ENCODE results near the gene SVOP.

Gene SVOP

DNA sequence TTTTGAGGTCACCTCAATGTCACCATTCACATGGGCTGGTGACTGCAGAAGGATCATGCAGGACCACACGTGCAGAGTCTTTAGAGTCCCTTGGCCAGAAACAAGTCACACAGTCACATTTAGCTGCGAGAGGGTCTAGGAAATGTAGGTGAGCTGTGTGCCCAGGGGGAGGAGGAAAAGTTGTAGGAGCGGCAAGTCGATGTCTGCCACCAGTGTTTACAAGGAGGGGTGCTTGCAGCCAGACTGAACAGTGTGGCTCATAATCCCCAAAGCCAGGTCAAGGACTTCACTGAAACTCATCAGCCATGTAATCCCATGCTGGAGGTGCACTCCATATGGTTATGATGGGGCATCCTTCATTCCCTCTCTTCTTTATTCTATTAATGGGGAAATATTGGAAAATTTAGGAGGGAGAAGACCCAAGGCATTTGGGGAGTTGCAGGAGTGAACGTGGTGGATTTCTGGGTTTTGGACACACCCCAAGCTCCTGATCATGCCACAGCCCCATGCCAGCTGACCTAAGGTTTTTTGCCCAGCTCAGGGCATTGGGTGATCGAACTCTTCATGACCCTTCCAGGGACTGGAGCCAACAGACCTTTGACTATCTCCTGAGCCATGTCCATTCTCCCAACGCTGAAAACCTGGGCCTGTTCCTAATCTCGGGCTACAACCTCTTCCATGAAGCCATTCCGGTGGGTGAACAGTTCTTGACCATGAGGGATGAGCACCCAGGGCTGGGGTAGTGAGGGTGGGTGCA is 133.8 kb downstream of the SVOP start:
- TF ChIP-seq, protein P1, sequence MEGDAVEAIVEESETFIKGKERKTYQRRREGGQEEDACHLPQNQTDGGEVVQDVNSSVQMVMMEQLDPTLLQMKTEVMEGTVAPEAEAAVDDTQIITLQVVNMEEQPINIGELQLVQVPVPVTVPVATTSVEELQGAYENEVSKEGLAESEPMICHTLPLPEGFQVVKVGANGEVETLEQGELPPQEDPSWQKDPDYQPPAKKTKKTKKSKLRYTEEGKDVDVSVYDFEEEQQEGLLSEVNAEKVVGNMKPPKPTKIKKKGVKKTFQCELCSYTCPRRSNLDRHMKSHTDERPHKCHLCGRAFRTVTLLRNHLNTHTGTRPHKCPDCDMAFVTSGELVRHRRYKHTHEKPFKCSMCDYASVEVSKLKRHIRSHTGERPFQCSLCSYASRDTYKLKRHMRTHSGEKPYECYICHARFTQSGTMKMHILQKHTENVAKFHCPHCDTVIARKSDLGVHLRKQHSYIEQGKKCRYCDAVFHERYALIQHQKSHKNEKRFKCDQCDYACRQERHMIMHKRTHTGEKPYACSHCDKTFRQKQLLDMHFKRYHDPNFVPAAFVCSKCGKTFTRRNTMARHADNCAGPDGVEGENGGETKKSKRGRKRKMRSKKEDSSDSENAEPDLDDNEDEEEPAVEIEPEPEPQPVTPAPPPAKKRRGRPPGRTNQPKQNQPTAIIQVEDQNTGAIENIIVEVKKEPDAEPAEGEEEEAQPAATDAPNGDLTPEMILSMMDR (IDR thresholded peaks at IDR 0.05; ENCODE audit: low read depth, low read length), result no peak
- no peaks in the 10 kb centered on the region for H3K4me1 ChIP-seq
- H3K4me3 ChIP-seq (ENCODE audit: low read depth, low read length), result no peak overlapping the region
- no peaks in the 10 kb centered on the region for H3K9me3 ChIP-seq
- no peaks in the 10 kb centered on the region for H3K36me3 ChIP-seq
- no peaks in the 10 kb centered on the region for H3K27me3 ChIP-seq
- no peak for DNase-seq

DNA sequence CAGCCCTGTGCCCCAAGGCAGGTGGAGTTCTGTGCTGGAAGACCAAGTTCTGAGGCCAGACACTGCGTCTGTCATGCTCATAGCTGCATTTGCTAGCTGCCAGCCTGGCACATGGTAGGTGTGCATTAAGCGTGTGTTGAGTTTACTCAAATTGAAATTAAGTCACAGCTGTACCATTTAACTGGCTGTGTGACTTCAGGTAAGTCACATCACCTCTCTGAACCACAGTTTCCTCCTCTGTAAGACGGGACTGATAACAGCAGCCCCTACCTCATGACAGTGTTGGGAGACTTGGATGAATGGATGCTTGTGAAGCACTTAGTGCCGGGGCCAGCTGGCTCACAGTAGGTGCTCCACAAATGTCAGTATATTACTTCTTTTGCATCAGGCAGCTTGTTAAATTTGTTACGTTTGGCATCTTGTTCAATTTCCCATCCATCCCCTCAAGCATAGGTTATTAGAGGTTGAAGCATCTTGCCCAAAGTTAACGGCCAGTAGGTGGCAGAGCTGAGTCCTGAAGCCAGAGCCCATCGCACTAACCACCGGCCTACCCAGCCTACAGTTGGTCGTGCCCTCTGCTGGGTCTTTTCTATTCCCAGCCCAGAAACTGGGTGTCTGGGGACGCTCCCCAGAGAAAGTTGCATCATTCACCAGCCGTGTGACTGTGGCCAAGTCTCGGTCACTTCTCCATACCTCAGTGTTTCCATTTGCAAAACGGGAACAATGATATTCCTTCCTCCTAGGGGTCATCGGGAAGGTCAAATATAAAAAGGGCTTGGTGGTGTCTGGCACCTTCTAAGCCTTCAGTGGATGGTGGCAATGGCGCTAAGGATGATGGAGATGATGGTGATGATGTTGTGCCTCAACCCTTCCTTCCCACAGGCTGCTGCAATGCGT is 136.5 kb downstream of the SVOP start:
- Histone ChIP-seq H3K27me3 (no peaks in the 10 kb centered on the region), H3K4me3 (ENCODE audit: low read depth, low read length) (no peak overlapping the region), H3K9me3 (no peaks in the 10 kb centered on the region), H3K4me1 (no peaks in the 10 kb centered on the region), H3K36me3 (no peaks in the 10 kb centered on the region)
- peak; percentile 63 for DNase-seq
- TF ChIP-seq, protein P1 (IDR thresholded peaks at IDR 0.05; ENCODE audit: low read depth, low read length), result peak; percentile 78

DNA sequence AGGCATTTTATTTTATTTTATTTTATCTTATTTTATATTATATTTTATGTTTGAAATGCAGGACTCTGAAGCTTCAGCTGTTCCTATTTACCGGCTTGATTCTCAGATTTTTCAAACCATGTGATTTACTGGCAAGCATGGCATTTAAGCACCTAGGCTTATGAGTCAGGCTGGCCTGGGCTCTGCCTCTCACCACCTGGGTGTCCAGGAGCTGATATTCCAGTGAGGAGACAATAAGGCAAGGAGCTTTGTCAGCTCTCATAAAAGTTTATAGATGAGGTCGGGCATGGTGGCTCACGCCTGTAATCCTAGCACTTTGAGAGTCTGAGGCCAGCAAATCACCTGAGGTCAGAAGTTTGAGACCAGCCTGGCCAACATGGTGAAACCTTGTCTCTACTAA is 138.9 kb downstream of the SVOP start:
- H3K4me3 ChIP-seq (ENCODE audit: low read depth, low read length), result no peak overlapping the region
- H3K9me3 ChIP-seq, result no peaks in the 10 kb centered on the region
- no peaks in the 10 kb centered on the region for H3K36me3 ChIP-seq
- DNase-seq, result no peak
- no peaks in the 10 kb centered on the region for H3K27me3 ChIP-seq
- H3K4me1 ChIP-seq, result no peaks in the 10 kb centered on the region
- TF ChIP-seq, protein P1 (IDR thresholded peaks at IDR 0.05; ENCODE audit: low read depth, low read length), result no peak

DNA sequence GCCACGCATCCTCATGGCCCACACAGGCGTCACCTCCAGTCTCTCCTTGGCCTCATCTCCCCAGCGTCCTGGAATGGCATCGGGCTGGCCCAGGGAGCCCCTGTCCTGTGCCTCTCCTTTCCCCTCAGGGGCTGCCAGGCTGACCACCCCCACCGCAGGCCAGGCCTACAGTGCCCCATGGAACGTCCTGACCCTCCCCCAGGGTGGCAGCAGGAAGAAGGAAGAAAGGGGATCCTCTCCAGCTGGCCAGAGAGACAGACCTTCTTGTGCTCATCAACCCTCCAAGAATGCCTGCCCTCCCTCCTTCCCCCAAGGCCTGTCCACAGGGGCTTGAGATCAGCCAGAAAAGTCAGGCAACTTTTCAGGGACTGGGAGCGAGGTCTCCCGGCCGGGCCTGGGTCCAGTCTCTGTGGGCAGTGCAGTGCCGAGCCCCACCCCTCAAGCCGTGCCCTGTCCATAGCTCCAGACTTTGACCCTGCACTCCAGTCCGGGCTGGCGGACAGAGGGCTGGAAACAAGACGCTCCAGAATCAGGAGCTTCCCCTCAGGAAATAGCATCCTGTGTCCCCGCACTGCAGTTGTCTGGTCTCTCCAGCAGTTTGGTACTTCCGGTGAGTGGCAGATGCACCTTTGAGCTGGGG is 141.1 kb downstream of the SVOP start, which contains the start of gene DAO:
DAO (plus strand) TSS at position 478 of the 640 bp plus-strand sequence. CDS start 4,915 bp downstream, outside the sequence.
- no peaks in the 10 kb centered on the region for H3K9me3 ChIP-seq
- H3K27me3 ChIP-seq, result no peaks in the 10 kb centered on the region
- no peaks in the 10 kb centered on the region for H3K4me1 ChIP-seq
- no peak for DNase-seq
- H3K36me3 ChIP-seq, result no peaks in the 10 kb centered on the region
- TF ChIP-seq, protein P1 (IDR thresholded peaks at IDR 0.05; ENCODE audit: low read depth, low read length), result no peak
- no peak within 1 kb of the TSS for H3K4me3 ChIP-seq (ENCODE audit: low read depth, low read length)

DNA sequence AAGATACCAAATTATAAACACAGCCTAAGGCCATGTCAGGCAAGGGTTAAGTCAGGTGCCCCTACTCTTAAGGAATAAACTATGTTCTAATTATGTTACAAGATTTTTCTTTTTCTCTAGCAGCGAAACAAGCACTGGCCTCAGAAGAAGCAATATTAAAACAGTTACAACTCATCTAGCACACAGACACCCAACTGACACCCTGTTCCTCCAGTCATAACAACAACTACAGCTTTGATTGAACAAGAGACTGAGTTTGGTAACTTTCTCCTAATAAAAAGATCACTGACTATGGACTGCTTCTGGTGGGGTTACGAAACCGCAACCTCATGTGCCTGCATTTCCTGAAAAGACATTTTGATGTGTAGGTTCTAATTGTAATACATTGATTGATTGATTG is 144.3 kb downstream of the SVOP start:
- no peak overlapping the region for H3K4me3 ChIP-seq (ENCODE audit: low read depth, low read length)
- no peak for DNase-seq
- TF ChIP-seq, protein P1 (IDR thresholded peaks at IDR 0.05; ENCODE audit: low read depth, low read length), result no peak
- H3K36me3 ChIP-seq, result no peaks in the 10 kb centered on the region
- H3K27me3 ChIP-seq, result no peaks in the 10 kb centered on the region
- no peaks in the 10 kb centered on the region for H3K9me3 ChIP-seq
- H3K4me1 ChIP-seq, result no peaks in the 10 kb centered on the region
